Activated CD4-positive, alpha-beta T cell treated with anti-CD3 and anti-CD28 coated beads, Interleukin-2, amount 50 U/mL, for 24 hours (primary cell): ENCODE measurements around the gene HS2ST1.
"Not testable (repeated sequence)": the region's sequence is repeated elsewhere in the genome, so short reads cannot be mapped to it uniquely, and the experiment has no call there.

ENCODE experiments used
- DNase-seq, 2 donors: peaks; one replicate each; pipeline ENCODE4 v3.0.0-alpha.2; 2020; ENCODE audit warnings: low read depth in 1 of 2, low spot score in 1 of 2

HS2ST1 gene

DNA sequence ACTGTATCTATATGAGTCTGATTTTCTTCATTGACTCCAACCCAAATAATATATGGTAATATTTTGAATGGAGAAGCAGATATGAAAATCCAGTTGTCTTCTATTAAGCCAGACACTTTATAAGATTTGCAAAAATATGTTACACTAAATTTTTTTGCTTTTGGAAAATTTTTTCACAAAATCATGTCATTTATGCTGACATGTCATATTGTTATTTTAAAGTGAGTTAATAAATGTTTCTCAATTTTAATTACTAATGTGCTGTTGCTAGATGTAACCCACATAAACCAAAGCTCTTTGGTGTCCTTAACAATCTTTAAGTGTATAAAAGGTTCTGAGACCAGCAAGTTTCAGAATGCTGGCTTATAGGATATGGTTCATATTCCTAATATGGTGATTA, 142.5 kb downstream of the HS2ST1 start:
- no peak for DNase-seq

DNA sequence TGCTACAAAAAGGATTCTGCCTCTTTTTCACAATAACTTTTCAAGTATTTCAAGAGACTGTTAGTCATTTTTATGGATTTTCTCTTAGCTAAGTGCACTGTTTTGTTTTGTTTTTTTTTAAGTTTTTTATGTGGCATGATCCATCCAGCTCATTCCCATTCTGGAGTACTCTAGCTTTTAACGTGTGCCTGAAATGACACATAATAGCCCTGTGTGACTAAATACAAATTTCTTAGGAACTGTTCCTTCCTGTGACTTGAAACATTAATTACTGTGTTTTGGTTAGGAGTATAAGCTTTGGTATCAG, 143.9 kb downstream of the HS2ST1 start:
- DNase-seq, result no peak

DNA sequence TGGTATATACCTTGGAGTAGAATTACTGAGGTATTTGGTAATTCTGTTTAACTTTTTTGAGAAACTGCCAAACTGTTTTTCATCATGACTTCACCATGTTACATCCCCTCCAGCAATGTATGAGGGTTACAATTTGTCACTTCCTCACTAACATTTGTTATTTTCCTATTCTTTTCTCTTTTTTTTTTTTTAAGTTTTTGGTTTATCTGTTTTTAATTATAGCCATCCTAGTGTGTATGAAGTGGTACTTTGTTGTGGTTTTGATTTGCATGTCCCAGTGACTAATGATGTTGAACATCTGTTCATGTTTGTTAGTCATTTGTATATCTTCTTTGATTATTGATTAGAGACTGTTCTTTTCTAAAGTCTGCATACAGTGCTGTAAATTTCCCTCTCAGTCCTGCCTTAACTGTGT, 147.3 kb downstream of the HS2ST1 start:
- no peak for DNase-seq

DNA sequence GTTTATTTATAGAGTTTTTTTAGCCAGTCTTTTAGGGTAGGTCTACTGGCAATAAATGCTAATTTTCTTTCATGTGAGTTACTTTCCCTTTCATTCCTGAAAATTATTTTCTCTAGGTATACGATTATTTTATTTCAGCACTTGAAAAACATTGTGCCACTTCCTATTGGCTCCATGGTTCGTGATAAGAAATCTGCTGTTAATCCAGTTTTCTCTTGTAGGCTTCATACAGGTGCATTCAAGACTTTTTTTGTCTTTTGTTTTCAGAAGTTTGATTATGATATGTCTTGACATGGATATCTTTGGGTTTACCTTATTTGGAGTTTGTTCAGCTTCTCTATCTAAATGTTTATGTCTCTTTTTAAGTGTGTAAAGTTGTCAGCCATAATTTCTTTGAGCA, 148.3 kb downstream of the HS2ST1 start:
- DNase-seq, result no peak

DNA sequence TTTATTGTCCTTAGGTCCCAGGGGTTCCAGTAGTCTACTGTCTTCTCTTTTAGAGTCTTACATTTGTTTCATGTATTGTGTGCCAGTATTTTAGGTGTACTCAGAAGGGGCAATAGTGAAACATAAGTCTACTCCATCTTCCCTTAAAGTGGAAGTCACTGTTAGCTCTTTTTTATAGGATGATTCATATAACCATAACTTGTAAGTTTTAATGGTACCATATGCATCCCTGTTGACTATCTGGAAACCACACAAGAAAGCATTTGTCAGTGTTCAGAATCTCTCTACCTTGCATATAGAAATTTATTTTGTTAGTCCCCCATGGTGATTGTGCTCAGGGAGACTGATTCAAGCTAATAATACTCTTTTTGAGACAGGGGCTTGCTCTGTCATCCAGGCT, 149.9 kb downstream of the HS2ST1 start:
- DNase-seq, result no peak

DNA sequence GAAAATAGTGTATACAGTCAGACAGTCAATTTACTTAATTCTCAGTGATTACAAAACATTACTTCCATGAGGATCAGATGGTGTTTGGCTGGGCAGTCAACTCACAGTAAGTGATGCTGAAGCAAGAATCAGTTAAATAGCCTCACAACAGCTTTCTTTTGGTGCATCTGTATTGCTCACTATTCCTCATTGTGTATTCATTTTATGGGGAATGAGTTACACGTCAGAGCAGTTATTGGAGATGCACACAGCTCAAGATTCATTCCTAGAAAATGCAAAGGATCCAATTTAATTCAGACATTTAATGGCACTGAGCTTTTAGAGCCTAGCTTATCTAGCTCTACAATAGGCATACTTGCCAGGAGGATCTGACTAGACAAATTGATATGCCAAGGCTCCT, 150.6 kb downstream of the HS2ST1 start:
- no peak for DNase-seq

DNA sequence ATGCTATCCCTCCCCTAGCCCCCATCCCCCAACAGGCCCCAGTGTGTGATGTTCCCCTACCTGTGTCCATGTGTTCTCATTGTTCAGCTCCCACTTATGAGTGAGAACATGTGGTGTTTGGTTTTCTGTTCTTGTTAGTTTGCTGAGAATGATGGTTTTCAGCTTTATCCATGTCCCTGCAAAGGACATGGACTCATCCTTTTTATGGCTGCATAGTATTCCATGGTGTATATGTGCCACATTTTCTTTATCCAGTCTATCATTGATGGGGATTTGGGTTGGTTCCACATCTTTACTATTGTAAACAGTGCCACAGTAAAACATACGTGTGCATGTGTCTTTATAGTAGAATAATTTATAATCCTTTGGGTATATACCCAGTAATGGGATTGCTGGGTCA, 152.3 kb downstream of the HS2ST1 start:
- DNase-seq, result not testable (repeated sequence)

DNA sequence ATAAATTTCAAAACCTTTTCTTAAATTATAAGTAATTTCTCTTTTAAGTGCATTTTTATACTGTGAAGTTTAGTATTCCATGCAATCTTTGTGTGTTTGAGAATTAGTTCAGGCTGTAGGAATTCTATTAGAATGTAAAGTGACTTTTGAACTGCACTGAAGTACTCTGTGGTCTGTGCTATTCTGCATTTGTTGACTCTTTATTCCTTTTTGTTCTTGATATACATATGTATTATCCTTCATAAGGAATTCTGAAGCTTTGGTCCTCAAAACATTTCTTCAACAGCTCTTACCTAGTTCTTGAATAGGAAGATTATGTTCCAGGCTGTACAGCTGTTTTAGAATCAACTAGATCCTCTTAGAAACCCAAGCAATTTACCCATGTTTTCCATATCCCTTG, 158.0 kb downstream of the HS2ST1 start:
- DNase-seq, result no peak

DNA sequence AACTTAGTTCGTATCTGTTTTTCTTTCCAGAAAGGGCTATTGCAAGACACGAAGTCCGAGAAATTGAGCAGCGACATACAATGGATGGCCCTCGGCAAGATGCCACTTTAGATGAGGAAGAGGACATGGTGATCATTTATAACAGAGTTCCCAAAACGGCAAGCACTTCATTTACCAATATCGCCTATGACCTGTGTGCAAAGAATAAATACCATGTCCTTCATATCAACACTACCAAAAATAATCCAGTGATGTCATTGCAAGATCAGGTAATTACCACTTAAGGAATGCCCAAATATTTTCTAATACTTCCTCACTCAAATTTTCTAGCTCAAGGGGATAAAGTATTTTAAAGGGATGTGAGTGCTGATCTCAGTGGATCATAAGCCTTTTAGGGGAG, 158.5 kb downstream of the HS2ST1 start:
- DNase-seq, result no peak

DNA sequence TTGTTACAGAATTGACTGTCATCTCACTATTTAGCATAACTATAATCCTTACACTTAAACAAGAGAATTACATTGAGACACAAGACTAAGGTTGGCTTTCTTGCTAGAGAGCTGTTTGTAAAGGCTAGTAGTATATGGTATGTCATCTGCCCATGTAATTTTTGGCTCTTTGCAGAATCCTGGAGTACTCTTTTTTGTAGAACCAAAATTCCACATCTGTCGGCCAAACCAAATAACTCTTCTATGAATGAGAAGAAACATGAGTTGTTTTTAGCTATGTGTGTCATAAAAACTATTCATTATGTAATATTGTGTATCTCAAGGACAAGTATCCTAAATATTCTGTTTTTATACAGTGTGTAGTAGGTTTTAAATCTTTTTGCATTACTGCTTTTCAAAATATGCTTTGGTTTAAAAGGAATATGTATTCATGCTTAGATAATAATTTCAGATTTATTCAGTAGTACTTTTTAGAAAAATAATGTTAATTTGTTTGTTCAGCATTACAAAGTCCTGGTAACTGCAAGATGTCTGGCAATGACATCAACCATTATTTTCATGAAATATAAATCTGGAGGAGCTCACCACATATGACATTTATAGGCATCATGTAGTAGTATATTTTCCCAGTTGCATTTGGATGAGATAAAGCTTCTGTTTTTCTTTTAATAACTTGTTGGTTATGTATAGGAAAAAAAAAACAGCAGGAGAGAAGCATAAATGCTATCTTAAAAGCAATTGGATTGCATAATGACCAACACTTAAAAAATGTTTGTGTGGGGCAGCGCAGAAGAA, 159.8 kb downstream of the HS2ST1 start:
- DNase-seq, result no peak

DNA sequence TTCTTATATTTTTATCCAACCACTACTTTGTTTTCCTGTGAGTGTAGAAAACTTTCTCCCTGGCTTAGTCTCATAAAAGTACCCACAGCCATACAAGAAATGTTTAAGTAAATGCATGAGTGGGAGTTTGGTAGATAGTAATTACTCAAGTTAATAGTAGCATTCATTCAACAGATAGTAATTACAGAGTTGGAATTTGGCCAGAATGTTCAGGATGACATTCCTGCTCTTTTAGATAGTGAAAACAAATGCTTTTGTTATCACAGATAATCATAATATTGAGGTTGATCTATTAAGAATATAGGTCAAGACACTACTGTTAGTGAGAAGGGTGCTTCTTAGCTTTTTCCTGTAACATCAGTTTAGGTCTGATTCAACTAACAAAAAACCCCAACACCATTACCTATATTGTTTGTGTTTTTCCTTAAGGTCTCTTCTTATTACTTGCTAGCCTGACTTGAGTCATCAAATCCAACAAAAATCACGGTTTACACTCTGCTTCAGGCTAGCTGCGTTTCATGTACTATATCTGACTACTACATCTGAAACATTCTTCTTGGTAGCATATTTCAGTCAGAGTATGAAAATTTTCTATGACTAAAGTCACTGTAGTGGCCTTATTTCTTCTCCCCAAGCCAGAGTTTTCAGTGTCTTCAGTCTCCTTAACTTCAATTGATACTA, 163.7 kb downstream of the HS2ST1 start:
- no peak for DNase-seq

DNA sequence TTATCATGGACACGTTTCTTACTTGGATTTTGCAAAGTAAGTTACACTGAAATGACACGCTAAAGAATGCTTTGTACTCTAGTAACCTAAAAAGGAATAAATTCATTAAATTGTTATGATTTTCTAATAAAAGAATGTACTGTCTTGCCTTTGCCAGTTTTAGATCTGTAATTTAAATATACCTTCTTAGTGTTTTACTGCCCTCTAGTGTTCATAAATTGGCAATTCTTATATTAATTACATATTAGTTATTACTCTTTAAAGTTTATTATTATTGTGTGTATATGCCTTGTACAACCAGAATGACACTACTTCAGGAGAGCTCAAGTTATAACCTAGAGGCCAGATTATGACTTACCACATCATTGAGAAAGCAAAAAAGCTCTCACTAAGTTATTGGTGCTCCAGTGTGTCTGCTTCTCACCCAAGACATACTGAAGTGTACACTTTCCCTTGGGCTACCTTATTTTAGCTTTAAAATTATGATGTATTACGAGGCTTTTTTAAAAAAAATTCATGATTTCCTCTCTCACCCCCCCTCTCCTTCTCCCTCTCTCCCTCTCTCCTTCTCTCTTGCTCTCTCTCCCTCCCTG, 169.9 kb downstream of the HS2ST1 start:
- no peak for DNase-seq

DNA sequence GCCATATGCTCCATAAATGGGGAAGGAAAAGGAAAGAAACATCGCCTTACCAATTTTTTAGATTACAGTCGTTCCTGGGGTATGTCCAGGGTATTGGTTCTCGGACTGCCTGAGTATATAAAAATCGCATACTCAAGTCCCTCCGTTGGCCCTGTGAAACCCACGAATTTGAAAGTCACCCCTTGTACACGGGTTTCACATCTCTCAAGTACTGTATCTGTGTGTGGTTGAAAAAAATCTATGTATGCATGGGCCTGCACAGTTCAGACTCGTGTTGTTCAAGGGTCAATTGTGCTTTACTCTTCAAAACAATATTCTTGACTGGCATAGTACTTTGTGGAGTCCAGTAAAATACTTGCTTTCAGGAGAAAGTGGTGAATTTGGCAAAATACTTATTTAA, 171.7 kb downstream of the HS2ST1 start:
- no peak for DNase-seq

DNA sequence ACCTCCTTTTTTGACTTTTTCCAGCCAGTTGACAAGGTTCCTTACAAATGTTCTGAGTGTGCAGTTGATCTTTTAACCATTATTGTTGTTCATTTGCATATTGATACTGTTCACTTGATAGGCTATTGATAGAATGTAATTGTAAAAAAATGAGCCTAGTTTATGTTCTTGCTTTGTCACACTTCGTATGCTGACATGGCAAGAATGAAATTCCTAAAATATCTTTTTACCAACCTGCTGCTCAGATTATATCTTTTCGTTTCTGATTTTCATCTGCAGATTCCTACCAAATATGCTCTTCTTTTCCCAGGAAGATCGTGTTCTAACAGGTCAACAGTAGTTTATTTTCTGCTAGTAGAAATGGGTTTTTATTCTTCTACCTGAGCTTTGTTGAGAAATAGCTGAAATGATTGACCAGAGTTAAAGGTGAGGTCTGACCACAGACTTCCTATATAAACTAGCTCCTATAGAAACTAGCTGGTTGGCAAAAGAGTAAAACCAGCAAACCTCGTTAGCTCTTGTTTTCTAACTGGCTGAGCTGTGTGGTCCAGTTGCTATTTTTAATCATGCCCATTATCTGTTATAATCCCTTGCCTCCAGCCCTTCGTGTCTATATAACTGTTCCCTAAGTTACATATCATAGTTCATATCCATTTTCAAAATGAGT, 174.8 kb downstream of the HS2ST1 start:
- DNase-seq, result no peak

DNA sequence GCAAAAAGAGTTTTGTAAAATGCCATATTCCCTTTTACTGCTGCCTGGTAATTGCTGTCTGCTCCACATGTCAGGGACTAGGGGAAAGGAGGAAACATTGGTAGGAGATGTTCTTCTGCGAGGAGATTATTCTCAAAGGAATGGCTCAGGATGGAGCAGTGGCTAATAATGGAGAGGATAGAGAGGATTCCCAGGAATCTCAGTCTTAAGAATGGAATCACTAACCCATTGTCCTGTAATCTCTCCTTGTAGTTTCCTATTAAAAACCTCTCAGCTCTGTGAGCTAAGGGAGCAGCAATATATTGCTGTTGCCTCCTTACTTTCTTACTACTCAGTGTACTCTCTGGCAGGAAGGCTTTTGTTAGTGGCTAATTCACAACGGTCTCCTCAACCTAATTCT, 175.4 kb downstream of the HS2ST1 start:
- DNase-seq, result no peak

DNA sequence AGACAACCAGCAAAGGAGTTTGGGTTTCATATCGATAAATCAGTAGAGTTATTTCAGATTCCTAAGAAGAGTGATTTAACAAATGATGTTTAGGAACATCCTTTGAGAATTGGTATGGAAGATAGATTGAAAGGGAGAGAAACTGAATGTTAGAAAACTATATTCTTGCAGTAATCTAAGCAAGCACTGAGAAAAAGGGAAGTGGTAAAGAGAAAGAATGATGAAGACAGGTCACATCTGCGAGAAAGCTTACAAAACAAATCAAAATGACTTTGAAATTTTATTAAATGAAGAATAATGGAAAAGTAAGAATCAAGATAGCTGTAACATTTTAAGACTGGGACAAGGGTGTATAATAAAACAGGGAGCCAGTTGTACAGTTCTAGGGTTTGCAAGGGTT, 177.0 kb downstream of the HS2ST1 start:
- no peak for DNase-seq

DNA sequence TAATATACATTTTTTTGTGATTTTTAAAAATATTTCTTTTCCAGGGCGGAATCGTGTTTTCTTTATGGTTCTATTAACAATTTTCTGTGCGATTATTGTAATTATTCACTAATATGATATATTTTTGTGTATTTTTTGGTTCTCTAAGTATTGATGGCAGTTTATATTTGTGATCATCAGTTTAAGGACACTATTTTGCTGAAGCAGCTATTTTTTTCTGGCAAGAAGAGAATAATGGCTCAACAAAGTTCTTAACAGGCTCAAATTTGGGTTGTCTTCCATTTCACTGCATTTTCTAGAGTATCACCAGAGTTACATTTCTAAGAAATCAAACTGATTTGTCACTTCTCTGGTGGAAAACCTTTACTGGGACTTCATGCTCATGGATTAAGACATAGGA, 178.4 kb downstream of the HS2ST1 start:
- DNase-seq, result no peak

DNA sequence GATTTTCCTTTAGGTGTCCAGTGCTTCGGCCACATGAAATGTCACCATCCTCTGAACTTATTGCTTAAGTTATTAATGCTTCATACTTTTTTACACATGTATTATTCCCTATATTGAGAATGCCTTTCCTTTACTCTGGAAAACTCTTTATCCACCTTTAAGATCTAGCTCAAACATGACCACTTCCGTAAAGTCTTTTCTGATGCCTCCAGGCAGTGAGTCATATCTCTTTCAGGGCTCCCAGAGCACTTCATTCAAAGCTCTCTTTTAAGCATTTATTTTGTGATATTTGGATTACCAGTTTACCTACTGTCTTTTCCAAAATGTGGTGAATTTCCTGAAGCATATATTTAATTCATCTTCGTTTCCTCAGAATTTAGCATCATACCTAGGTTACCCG, 178.9 kb downstream of the HS2ST1 start:
- DNase-seq, result no peak

DNA sequence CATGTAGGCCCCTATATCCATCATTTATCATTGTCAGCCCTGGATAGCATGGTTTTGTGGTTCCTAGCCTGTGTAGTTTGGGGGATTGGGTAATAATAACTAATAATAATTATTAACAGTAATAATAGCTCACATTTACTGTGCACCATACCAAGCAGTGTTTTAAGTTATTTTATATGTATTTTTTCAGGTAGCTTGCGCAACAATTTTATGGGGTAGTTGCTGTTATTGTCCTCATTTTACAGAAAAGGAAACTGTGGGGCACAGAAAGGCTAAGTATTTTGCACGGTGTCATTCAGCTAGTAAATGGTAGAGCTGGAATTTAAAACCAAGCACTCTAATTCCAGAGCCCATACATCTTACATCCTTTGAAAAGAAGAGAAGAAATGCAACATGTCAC, 179.8 kb downstream of the HS2ST1 start:
- no peak for DNase-seq

DNA sequence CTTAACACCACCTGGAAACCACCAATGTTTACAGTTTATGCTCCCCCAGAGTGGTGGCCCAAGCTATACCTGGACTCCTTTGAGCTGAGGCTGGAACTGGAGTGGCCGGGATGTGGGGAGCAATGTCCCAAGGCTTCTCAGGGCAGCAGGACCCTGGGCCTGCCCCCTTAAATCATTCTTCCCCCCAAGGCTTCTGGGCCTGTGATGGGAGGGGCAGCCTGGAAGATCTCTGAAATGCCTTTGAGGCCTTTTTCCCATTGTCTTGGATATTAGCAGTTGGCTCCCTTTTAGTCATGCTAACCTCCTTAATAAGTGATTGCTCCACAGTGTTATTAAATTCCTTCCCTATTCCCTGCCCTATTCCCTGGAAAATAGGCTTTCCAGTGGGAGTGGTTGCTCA, 185.8 kb downstream of the HS2ST1 start:
- DNase-seq, result no peak

DNA sequence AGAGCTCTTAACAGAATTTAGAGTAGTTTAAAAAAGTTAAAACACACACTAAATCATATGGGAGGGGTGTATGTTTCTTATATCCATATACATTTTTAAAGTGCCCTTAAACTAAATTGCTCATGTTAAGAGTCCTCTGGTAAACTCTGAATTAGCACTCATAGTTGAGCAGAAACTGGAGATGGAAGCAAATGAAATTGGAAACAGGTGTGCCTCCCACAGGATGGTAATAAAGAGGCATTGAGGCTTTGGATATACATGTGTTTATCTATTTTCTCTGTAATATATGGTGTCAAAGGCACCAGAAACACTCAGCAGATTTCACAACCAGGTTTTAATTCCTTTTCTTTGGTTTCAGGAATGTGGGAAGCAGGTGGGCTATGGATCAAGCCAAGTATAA, 188.6 kb downstream of the HS2ST1 start:
- DNase-seq, result no peak

DNA sequence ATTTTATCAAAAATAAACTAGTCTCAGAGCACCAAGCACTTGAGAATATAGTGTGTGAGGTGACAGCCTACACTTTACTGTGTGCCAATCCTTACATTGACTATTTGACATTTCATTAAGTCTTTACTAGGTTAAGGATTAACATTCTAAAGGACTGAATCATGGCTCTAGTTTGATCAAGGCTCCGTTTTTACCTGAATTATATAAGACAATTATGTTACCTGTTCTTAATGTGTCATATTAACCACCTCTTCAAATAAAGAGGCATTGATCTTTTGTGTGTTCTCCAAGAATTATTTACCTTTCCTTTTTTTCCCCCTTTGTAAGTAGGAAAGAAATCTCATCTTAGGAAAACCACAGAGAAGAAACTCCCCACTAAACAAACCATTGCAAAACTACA, 189.7 kb downstream of the HS2ST1 start:
- DNase-seq, result no peak
